IMR-90 (cell line): ENCODE data around the gene HMCN1. TPM values are rescaled to one million over a fixed set of nuclear protein-coding genes. Genes with fewer than 3 reads are reported as not detected.

ENCODE experiments used
- ATAC-seq: fragments of 200-7000 bp; cut with Tn5 transposase; 2 replicates; pipeline ENCODE4 v1.9.1; 2020; ENCODE audit warnings: low read depth, mild to moderate bottlenecking, moderate library complexity
- BruUV-seq: library from RNA; stranded (reverse); fragments of 400-500 nt; replicated peaks from 2 replicates; lab custom pipeline; 2021; lab: Mats Ljungman, UMichigan
- CTCF ChIA-PET: fragments of 300-600 bp; formaldehyde crosslinking; extraction: SDS; loops from one replicate; lab custom pipeline; 2021; ENCODE audit warnings: antibody characterized with exemption; lab: Yijun Ruan, JAX
- POLR2A ChIA-PET: fragments of 300-600 bp; sonication (Branson Sonifier 250); formaldehyde crosslinking; loops from one replicate; lab custom pipeline; 2022; ENCODE audit warnings: antibody characterized with exemption; ENCODE audit not compliant: unreplicated experiment; lab: Charles Lee
- DNase-seq: peaks from one replicate; pipeline ENCODE4 v3.0.0; 2013
- H2AFZ ChIP-seq: replicated peaks from 2 replicates; pipeline ENCODE3; 2013; ENCODE audit warnings: low read length, mild to moderate bottlenecking; ENCODE audit not compliant: poor library complexity
- H2AK5ac ChIP-seq: 2 replicates; pipeline ENCODE4 v1.6.1; 2013; ENCODE audit warnings: low read depth, low read length, inconsistent platforms
- H2AK9ac ChIP-seq: replicated peaks from 2 replicates; pipeline ENCODE3; 2013; ENCODE audit warnings: mild to moderate bottlenecking, low read depth, low read length, moderate library complexity; ENCODE audit not compliant: poor library complexity
- H2BK120ac ChIP-seq: 2 replicates; pipeline ENCODE4 v1.6.1; 2013; ENCODE audit warnings: low read depth, low read length, inconsistent platforms
- H2BK15ac ChIP-seq: 3 replicates; pipeline ENCODE4 v1.6.1; 2013; ENCODE audit warnings: low read depth, low read length, inconsistent platforms
- H2BK20ac ChIP-seq: 2 replicates; pipeline ENCODE4 v1.6.1; 2013; ENCODE audit warnings: low read depth, mild to moderate bottlenecking, inconsistent platforms, low read length, moderate library complexity
- H2BK5ac ChIP-seq: 2 replicates; pipeline ENCODE4 v1.6.1; 2013; ENCODE audit warnings: mild to moderate bottlenecking, low read depth, low read length, inconsistent platforms; ENCODE audit not compliant: poor library complexity, severe bottlenecking
- H3K14ac ChIP-seq: replicated peaks from 2 replicates; pipeline ENCODE4 v1.6.1; 2013; ENCODE audit warnings: low read depth, low read length, inconsistent platforms
- H3K18ac ChIP-seq: 2 replicates; pipeline ENCODE4 v1.6.1; 2013; ENCODE audit warnings: low read depth, low read length, control low read depth
- H3K23ac ChIP-seq: 2 replicates; pipeline ENCODE4 v1.6.1; 2013; ENCODE audit warnings: low read depth, low read length, inconsistent platforms
- H3K27ac ChIP-seq: 2 replicates; pipeline ENCODE4 v1.5.1; 2013; ENCODE audit warnings: mild to moderate bottlenecking, control low read depth, low read length; ENCODE audit not compliant: insufficient read depth
- H3K27me3 ChIP-seq: 2 replicates; pipeline ENCODE4 v1.6.1; 2013; ENCODE audit warnings: low read length; ENCODE audit not compliant: control insufficient read depth, insufficient read depth
- H3K36me3 ChIP-seq: 2 replicates; pipeline ENCODE4 v1.6.1; 2013; ENCODE audit warnings: low read length, mixed read lengths; ENCODE audit not compliant: control insufficient read depth, insufficient read depth
- H3K4ac ChIP-seq: 2 replicates; pipeline ENCODE4 v1.6.1; 2013; ENCODE audit warnings: low read depth, low read length, inconsistent platforms
- H3K4me1 ChIP-seq: 2 replicates; pipeline ENCODE4 v1.6.1; 2013; ENCODE audit warnings: low read length, mixed read lengths; ENCODE audit not compliant: control insufficient read depth, insufficient read depth
- H3K4me2 ChIP-seq: 2 replicates; pipeline ENCODE4 v1.6.1; 2013; ENCODE audit warnings: low read depth, mild to moderate bottlenecking, control low read depth, low read length, moderate library complexity
- H3K4me3 ChIP-seq: 2 replicates; pipeline ENCODE4 v1.5.1; 2013; ENCODE audit warnings: low read depth, mild to moderate bottlenecking, control low read depth, low read length, moderate library complexity; ENCODE audit not compliant: insufficient read depth
- H3K56ac ChIP-seq: 2 replicates; pipeline ENCODE4 v1.6.1; 2013; ENCODE audit warnings: low read length, inconsistent platforms; ENCODE audit not compliant: insufficient read depth; ENCODE audit errors: extremely low read depth
- H3K79me1 ChIP-seq, 2 experiments: 2 replicates each; pipeline ENCODE4 v1.6.1; 2013; ENCODE audit warnings: low read length in 2 of 2, inconsistent platforms in 1 of 2, low read depth in 1 of 2
- H3K9ac ChIP-seq: 2 replicates; pipeline ENCODE4 v1.6.1; 2013; ENCODE audit warnings: low read depth, low read length, control low read depth
- H3K9me1 ChIP-seq: 2 replicates; pipeline ENCODE4 v1.6.1; 2013; ENCODE audit warnings: low read length, inconsistent platforms; ENCODE audit not compliant: insufficient read depth
- H3K9me3 ChIP-seq: 2 replicates; pipeline ENCODE4 v1.6.1; 2013; ENCODE audit warnings: low read length; ENCODE audit not compliant: control insufficient read depth, insufficient read depth
- H4K20me1 ChIP-seq: 2 replicates; pipeline ENCODE4 v1.6.1; 2013; ENCODE audit warnings: low read length, inconsistent platforms; ENCODE audit not compliant: insufficient read depth
- H4K5ac ChIP-seq: 2 replicates; pipeline ENCODE4 v1.6.1; 2013; ENCODE audit warnings: mild to moderate bottlenecking, low read depth, low read length, control low read depth
- H4K8ac ChIP-seq, 2 experiments: 2 replicates each; pipeline ENCODE4 v1.6.1; 2013; ENCODE audit warnings: low read depth in 2 of 2, low read length in 2 of 2, control low read depth in 1 of 2, inconsistent platforms in 1 of 2
- H4K91ac ChIP-seq: 2 replicates; pipeline ENCODE4 v1.6.1; 2013; ENCODE audit warnings: low read depth, low read length, inconsistent platforms; ENCODE audit not compliant: insufficient read depth
- BHLHE40 ChIP-seq: fragments of 150-350 bp; IDR thresholded peaks from 2 replicates; pipeline ENCODE4 v1.6.1; 2016; ENCODE audit warnings: mild to moderate bottlenecking, low read depth, low read length
- CEBPB ChIP-seq: IDR thresholded peaks from 2 replicates; pipeline ENCODE4 v1.6.1; 2012; ENCODE audit warnings: low read depth, low read length, improper control_type of control experiment
- CTCF ChIP-seq: conservative IDR thresholded peaks from 2 replicates; pipeline ENCODE4 v1.5.1; 2012; ENCODE audit warnings: mild to moderate bottlenecking, low read depth, low read length, improper control_type of control experiment
- FOS ChIP-seq: fragments of 150-350 bp; IDR thresholded peaks from 2 replicates; pipeline ENCODE4 v1.6.1; 2016; ENCODE audit warnings: low read depth, low read length
- MAZ ChIP-seq: IDR thresholded peaks from 2 replicates; pipeline ENCODE4 v1.6.1; 2012; ENCODE audit warnings: low read depth, mild to moderate bottlenecking, low read length, improper control_type of control experiment, moderate library complexity, borderline replicate concordance
- MXI1 ChIP-seq: IDR thresholded peaks from 2 replicates; pipeline ENCODE4 v1.6.1; 2012; ENCODE audit warnings: low read depth, mild to moderate bottlenecking, low read length, moderate library complexity, borderline replicate concordance
- NFE2L2 ChIP-seq: fragments of 150-350 bp; IDR thresholded peaks from 2 replicates; pipeline ENCODE4 v1.6.1; 2016; ENCODE audit warnings: low read depth, mild to moderate bottlenecking, low read length
- POLR2A ChIP-seq: IDR thresholded peaks from 2 replicates; pipeline ENCODE4 v1.6.1; 2012; ENCODE audit warnings: mild to moderate bottlenecking, low read depth, low read length
- RAD21 ChIP-seq: IDR thresholded peaks from 2 replicates; pipeline ENCODE4 v1.6.1; 2012; ENCODE audit warnings: low read length, improper control_type of control experiment
- RCOR1 ChIP-seq: IDR thresholded peaks from 2 replicates; pipeline ENCODE4 v1.6.1; 2012; ENCODE audit warnings: mild to moderate bottlenecking, low read length, improper control_type of control experiment; ENCODE audit not compliant: insufficient replicate concordance
- SMC3 ChIP-seq: fragments of 150-350 bp; IDR thresholded peaks from 2 replicates; pipeline ENCODE4 v1.6.1; 2016; ENCODE audit warnings: low read depth, mild to moderate bottlenecking, antibody characterized with exemption, low read length, moderate library complexity
- USF2 ChIP-seq: fragments of 150-350 bp; IDR thresholded peaks from 2 replicates; pipeline ENCODE4 v1.6.1; 2017; ENCODE audit warnings: mild to moderate bottlenecking, antibody characterized with exemption, low read length, low read depth
- WGBS, 2 experiments: methylation state at CpG; one replicate each; pipeline versions ENCODE4 v1.1.5 to v1.1.7; 2013; ENCODE audit warnings: missing lambda C conversion rate in 2 of 2; ENCODE audit not compliant: insufficient read length in 1 of 2; ENCODE audit errors: extremely low coverage in 2 of 2; 5-methylcytosine and 5-hydroxymethylcytosine counted together
- dilution Hi-C: fragments of 300-500 bp; cut with HindIII; formaldehyde crosslinking; loops from one replicate; pipeline ENCODE4 v1.14.3; 2018; ENCODE audit warnings: low sequenced_read_pairs; ENCODE audit not compliant: unreplicated experiment
- in situ Hi-C: fragments of 300-500 bp; cut with MboI; formaldehyde crosslinking; loops from 3 replicates; pipeline ENCODE4 v1.14.3; 2019; ENCODE audit warnings: low sequenced_read_pairs, inconsistent platforms, mixed read lengths
- intact Hi-C: fragments of 100-400 bp; cut with micrococcal nuclease; formaldehyde crosslinking; loops from 2 replicates; pipeline ENCODE4 v1.10.0; 2022
- polyA plus RNA-seq, 3 experiments: library from polyadenylated mRNA; depleted of rRNA; stranded (reverse); fragments of >200 nt; gene quantifications; 2 replicates each; pipeline ENCODE4 v1.2.3, GENCODE V29; 2012; ENCODE audit warnings: low replicate concordance in 1 of 3
- total RNA-seq: library from RNA; depleted of rRNA; stranded (reverse); fragments of >200 nt; gene quantifications from 2 replicates; pipeline ENCODE4 v1.2.3, GENCODE V29; 2012
- TF ChIP-seq, protein P1 (sequence below): fragments of 150-350 bp; IDR thresholded peaks from 2 replicates; pipeline ENCODE4 v1.6.1; 2016; ENCODE audit warnings: low read depth, mild to moderate bottlenecking, low read length, moderate library complexity, borderline replicate concordance

Gene HMCN1
- total and polyA plus RNA-seq, 2 of the 4 experiments (the other 2 are of a cell fraction), result 6.1 to 11.7 TPM

DNA sequence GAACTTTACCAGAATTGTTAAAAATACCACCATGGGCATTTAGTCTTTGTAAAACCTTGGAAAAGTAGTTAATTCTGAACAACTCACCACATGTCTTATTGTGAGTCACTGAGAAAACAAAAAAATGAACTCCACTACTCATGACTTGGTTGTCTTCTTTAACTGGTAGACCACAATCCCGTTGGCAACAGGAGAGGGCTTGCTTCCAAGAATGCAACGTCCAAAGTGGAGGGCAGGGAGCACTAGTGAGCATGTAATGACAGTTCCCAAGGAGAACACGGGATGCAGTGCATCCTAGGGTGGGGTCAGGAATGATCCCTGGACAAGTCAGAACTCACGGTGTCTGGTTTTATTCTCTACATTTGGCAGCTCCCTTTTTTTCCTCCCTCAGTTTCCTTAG is 15.2 kb upstream of the HMCN1 start:
- no peaks in the 10 kb centered on the region for H3K79me1 ChIP-seq
- no peak overlapping the region for H3K18ac ChIP-seq
- no peak overlapping the region for H3K9ac ChIP-seq
- intact Hi-C loops (no loop called here), in situ Hi-C loops (no loop called here), dilution Hi-C loops (no loop called here)
- no peak overlapping the region for H3K23ac ChIP-seq
- WGBS, 2 experiments, result no CpG with 5 or more reads among the region's 4 CpGs
- no peak overlapping the region for H3K4ac ChIP-seq
- H3K36me3 ChIP-seq, result no peaks in the 10 kb centered on the region
- H3K4me1 ChIP-seq, result peaks cover 4% of the 10 kb centered on the region
- H2BK5ac ChIP-seq, result no peak overlapping the region
- TF ChIP-seq, protein P1, sequence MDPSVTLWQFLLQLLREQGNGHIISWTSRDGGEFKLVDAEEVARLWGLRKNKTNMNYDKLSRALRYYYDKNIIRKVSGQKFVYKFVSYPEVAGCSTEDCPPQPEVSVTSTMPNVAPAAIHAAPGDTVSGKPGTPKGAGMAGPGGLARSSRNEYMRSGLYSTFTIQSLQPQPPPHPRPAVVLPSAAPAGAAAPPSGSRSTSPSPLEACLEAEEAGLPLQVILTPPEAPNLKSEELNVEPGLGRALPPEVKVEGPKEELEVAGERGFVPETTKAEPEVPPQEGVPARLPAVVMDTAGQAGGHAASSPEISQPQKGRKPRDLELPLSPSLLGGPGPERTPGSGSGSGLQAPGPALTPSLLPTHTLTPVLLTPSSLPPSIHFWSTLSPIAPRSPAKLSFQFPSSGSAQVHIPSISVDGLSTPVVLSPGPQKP, result no peak
- TF ChIP-seq NFE2L2, result no peak
- peak; percentile 19; the same call in 1 of the 2 replicates for TF ChIP-seq BHLHE40
- no peak for TF ChIP-seq MXI1
- no peak for TF ChIP-seq CEBPB
- peak; percentile 36 for TF ChIP-seq SMC3
- TF ChIP-seq POLR2A, result no peak
- TF ChIP-seq CTCF, result peak; percentile 42
- TF ChIP-seq MAZ, result no peak
- TF ChIP-seq RAD21, result peak; percentile 41; the same call in 1 of the 2 replicates
- peak; percentile 12; the same call in 1 of the 2 replicates for TF ChIP-seq USF2
- TF ChIP-seq FOS, result no peak
- no peak for TF ChIP-seq RCOR1
- peak overlapping the region; percentile 29 for H2AFZ ChIP-seq
- H4K20me1 ChIP-seq, result no peaks in the 10 kb centered on the region
- H4K91ac ChIP-seq, result no peak overlapping the region
- H2AK9ac ChIP-seq, result no peak overlapping the region
- no peak overlapping the region for H3K56ac ChIP-seq
- ChIA-PET CTCF (interaction anchor here (0.6 to 1.6 kb wide), 2 partner anchors 13 to 272 kb away, joined by 3 read pairs; no protein-coding TSS in a partner anchor), POLR2A (no interaction called here)
- H3K9me3 ChIP-seq, result no peaks in the 10 kb centered on the region
- peak; percentile 92 for DNase-seq
- no peak overlapping the region for H2BK120ac ChIP-seq
- no peaks in the 10 kb centered on the region for H3K9me1 ChIP-seq
- no peak overlapping the region for H2BK15ac ChIP-seq
- no peaks in the 10 kb centered on the region for H3K27me3 ChIP-seq
- H4K8ac ChIP-seq, result no peak overlapping the region
- H3K14ac ChIP-seq, result no peak overlapping the region
- no peak overlapping the region for H3K27ac ChIP-seq
- H2AK5ac ChIP-seq, result no peak overlapping the region
- H3K4me2 ChIP-seq, result no peak overlapping the region
- peak; percentile 87 for ATAC-seq
- H3K4me3 ChIP-seq, result no peak overlapping the region
- H2BK20ac ChIP-seq, result no peak overlapping the region
- H4K5ac ChIP-seq, result no peak overlapping the region
- BruUV-seq, result no TSS peak
